Lower leg skin (tissue), 3 donors: ENCODE data around the gene ITIH6.

Experiments used
- CTCF ChIP-seq, 3 donors: fragments of 450-650 bp; IDR thresholded peaks; one replicate each; pipeline ENCODE4 v1.5.1; 2016; ENCODE audit warnings: antibody characterized with exemption in 3 of 3, mild to moderate bottlenecking in 3 of 3, moderate library complexity in 2 of 3
- POLR2A ChIP-seq, 2 donors: fragments of 450-650 bp; IDR thresholded peaks; one replicate each; pipeline ENCODE4 v1.6.1; 2016 to 2017; ENCODE audit warnings: antibody characterized with exemption in 2 of 2, mild to moderate bottlenecking in 1 of 2, moderate library complexity in 1 of 2

- no peak for TF ChIP-seq CTCF (IDR thresholded peaks at IDR 0.05)
- no peak for TF ChIP-seq POLR2A (IDR thresholded peaks at IDR 0.05)
Observed at GRCh38 chrX:54799046-54799445, 991 bp upstream of the ITIH6 start.
